22Rv1 (cell line): ENCODE data around the gene RXFP4.

Experiments used
- H3K27ac ChIP-seq: fragments of 450-650 bp; 2 replicates; pipeline ENCODE4 v1.5.1; 2017
- ZFX ChIP-seq: fragments of 450-650 bp; IDR thresholded peaks from 2 replicates; pipeline ENCODE4 v1.6.1; 2017; ENCODE audit warnings: antibody characterized with exemption, borderline replicate concordance
- TF ChIP-seq, protein P1 (sequence below): fragments of 450-650 bp; IDR thresholded peaks from 2 replicates; pipeline ENCODE4 v1.5.1; 2017; ENCODE audit warnings: mild to moderate bottlenecking

Gene RXFP4

DNA sequence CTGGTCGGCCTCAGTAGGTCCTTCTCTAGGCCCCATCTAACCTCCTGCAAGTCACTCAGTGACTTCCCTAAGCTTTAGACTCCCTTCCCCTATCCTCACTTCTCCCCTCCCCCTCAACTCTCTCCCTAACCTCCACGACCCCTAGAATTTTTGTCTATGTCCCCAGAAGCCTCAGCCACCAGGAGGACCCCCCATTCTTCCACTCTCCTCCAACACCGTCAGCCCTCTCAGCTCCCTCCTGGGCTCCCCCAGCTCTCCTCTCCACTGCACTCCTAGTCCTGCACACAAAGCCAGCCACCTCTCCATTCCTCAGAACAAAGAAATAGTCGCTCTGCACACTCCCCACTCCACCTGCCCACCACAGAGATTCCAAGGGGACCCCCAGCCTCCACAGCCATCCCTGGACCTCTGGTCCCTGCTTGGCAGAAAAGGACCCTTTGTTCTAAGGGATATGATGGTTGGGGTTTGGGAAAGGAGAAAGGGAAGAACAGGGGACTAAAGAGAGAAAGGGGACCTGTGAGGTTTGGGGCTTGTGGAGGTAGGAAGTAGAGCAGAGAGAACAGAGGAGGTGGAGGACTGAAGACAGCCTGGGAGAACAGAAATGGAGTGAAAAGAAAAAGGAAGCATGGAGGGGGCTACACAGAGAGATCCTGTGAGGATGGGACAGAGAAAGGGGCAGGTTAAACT, 34.1 kb downstream of the RXFP4 start:
- TF ChIP-seq, protein P1, sequence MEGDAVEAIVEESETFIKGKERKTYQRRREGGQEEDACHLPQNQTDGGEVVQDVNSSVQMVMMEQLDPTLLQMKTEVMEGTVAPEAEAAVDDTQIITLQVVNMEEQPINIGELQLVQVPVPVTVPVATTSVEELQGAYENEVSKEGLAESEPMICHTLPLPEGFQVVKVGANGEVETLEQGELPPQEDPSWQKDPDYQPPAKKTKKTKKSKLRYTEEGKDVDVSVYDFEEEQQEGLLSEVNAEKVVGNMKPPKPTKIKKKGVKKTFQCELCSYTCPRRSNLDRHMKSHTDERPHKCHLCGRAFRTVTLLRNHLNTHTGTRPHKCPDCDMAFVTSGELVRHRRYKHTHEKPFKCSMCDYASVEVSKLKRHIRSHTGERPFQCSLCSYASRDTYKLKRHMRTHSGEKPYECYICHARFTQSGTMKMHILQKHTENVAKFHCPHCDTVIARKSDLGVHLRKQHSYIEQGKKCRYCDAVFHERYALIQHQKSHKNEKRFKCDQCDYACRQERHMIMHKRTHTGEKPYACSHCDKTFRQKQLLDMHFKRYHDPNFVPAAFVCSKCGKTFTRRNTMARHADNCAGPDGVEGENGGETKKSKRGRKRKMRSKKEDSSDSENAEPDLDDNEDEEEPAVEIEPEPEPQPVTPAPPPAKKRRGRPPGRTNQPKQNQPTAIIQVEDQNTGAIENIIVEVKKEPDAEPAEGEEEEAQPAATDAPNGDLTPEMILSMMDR: no peak
- TF ChIP-seq ZFX: no peak
- H3K27ac ChIP-seq: no peak overlapping the region

DNA sequence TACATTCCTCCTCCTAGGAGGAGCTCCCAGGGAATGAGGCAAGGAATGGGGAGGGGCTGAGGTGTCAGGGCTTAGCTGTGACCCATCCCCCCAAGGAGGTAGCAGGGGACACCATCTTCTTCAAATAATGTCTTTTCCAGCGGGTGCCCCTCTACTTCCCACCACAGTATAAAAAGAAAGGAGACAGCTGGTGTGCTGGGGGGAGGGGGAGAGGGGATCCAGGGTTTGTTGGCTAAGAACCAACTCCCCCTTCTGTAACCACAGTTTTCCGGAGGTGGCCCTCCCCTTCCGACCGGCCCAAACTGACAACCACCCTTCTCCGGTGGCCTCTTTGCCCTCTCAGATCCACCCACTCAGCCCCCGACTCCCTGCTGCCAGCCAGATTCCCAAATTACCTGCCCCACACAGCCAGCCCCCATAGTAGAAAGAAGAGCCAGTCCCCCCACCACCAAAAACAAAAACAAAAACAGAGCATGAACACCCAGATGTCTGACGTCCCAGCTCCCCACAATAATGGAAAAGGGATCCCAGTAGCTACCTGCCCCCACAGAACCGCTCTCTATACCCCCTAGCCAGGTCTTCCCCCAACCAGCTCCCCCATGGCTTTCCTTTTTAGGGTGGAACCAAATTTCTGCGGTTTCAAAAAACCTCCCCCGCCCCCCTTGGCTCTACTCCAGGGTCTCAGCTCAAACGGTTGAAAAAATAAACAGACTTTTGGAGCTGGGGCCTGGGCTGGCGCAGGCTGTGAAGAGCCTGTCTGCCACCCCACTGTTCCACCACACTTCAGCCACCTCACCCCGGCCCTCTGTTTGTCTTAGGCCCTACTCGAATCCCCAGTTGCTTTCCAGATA, 34.8 kb downstream of the RXFP4 start:
- TF ChIP-seq, protein P1: no peak
- TF ChIP-seq ZFX: no peak
- no peak overlapping the region for H3K27ac ChIP-seq

DNA sequence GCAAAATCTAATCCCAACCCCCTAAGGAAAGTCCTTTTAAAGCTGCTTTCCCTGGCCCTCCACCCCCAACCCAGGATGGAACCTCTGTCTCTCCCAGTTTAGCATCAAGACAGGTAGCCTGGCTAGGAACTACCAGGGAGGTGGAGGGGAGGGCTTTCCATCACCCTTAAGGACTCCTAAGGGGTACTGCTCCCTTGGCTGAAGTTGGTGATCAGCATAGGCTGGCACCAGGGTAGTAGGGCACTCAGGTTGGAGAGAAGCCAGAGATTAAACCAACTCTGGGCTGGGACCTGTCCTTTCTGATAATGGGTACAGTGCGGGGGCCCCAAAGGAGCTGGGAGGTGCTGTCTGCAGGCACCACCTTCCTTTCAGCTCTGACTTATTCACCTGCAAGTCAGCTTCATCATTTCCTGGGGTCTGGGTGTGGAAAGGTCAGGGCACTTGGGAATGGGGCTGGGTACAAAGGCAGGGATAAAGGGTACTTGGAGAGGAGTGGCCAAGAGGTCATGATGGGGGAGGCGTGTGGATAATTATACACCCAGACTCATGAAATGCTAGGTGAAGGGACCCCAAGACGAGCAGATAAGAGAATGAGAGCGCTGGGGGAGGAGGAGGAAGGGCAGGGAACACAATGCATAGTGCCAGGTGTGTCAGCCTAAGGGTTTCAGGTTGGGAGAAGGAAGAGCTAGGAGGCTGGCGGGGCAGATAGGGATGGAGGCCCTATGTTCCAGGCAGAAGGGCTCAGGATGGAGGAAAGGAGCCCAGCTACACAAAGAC, 35.7 kb downstream of the RXFP4 start:
- TF ChIP-seq, protein P1: no peak
- no peak for TF ChIP-seq ZFX
- H3K27ac ChIP-seq: no peak overlapping the region; the same call in 1 of the 2 replicates

DNA sequence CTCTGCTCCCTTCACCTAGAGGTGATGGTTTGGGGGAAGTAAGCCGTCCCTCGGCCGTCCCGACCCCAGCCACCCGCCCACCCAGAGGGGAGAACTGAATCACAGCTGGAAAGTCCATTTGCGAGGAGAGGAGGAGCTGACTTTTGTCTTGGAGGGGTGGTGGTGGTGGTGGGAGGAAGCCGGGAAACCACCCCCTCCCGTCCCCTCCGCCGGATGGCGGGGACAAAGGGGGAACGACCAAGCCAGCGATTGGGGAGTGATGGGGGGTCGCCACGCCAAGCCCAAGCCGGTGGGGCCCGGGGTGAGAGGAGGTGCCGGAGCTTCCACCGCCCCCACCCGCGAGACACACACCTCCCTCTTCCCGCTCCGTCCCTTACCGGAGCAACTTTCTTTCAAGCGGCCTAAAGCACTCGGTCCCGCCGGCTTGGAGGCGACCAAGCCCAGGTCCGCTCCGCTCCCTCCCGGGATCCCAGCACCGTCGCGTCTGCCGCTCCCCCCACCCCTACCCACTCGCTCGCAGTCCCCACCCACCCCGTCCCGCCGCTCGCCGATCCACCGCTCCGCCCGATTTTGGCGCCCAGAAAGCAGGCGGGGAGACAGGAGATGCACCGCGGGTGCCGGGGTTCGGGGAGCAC, 36.4 kb downstream of the RXFP4 start:
- TF ChIP-seq ZFX: no peak
- TF ChIP-seq, protein P1: no peak
- H3K27ac ChIP-seq: peak overlapping the region; percentile 46

DNA sequence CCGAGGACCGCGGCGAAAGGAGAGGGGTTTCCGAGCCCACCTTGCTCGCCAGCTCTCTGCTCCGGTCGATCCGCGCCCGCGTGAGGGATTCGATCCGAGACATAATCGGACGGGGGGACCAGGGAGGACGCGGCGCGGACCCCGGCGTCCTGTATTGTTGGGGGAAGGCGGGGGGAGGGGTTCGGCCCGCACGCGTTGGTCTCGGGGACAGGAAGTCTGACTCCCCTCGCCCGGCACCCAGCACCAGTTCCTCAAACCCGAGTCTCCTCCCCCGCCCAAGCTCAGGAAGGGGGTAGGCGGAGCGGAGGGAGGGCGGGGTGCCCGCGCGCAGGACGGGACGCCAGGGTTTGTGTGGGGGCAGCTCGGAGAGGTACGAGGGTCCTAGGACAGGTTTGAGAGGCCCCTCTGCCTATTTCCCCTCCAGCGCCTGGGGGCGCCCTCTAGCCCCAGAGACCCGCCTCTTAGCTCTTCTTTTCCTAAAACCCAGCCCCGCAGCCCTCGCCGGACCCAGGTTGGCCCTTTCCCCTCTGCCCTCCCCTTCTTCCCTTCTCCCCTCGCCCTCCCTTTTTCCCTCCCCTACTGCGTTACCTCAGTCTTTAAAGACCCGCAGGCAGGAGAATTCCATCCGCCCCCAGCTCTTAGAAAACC, 37.0 kb downstream of the RXFP4 start, which contains the start of gene ARHGEF2:
ARHGEF2 (minus strand) TSS at position 223 of the 648 bp plus-strand sequence; CDS start at position 103, 120 bp downstream.
- peak within 1 kb of the TSS; percentile 46 for H3K27ac ChIP-seq
- TF ChIP-seq, protein P1: peak; percentile 47
- TF ChIP-seq ZFX: no peak

DNA sequence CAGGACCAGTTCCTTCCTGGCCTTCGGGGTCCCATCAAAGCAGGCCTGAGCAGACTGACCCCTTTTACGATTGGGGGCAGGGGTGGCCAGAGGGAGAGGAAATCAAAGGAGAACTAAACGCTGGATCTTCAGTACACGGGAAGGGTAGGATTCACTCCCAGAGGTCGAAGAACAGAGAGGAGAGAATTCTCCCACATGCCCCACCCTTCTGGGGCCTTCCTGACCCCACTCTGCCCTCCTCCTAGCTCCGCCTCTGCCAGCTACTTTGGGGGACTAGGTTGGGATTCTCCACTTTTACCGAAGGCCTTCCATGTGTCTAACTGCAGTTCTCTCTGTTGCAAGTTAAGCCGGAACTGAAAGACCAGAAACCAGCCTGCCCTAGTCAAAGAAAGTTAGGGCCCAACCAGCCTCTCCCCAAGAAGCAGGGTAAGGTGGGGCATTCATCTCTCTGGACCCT, 37.6 kb downstream of the RXFP4 start:
- H3K27ac ChIP-seq: peak overlapping the region; percentile 46
- no peak for TF ChIP-seq ZFX
- TF ChIP-seq, protein P1: no peak
